Liver (tissue), 9 donors: Measurements from ENCODE around the gene GAB2. TPM values are rescaled to one million over a fixed set of nuclear protein-coding genes. Genes with fewer than 3 reads are reported as not detected.

ENCODE experiments used
- DNase-seq: peaks from one replicate; pipeline ENCODE4 v3.0.0-alpha.2; 2017; ENCODE audit warnings: low spot score
- H3K27ac ChIP-seq, 2 donors: one replicate each; pipeline ENCODE4 v1.7.0; 2013; ENCODE audit warnings: inconsistent platforms in 2 of 2, low read length in 2 of 2, control low read depth in 1 of 2, low read depth in 1 of 2, mild to moderate bottlenecking in 1 of 2
- H3K27me3 ChIP-seq, 4 donors: one replicate each; pipeline versions ENCODE4 v1.6.1 to v1.7.0; 2013; ENCODE audit warnings: low read length in 3 of 4, inconsistent platforms in 1 of 4, mild to moderate bottlenecking in 1 of 4, moderate library complexity in 1 of 4; ENCODE audit not compliant: control insufficient read depth in 4 of 4, insufficient read depth in 4 of 4
- H3K36me3 ChIP-seq, 4 donors: one replicate each; pipeline versions ENCODE4 v1.6.1 to v1.7.0; 2013; ENCODE audit warnings: low read length in 3 of 4, mild to moderate bottlenecking in 3 of 4, low read depth in 1 of 4, moderate library complexity in 1 of 4; ENCODE audit not compliant: control insufficient read depth in 4 of 4, insufficient read depth in 3 of 4
- H3K4me1 ChIP-seq, 4 donors: one replicate each; pipeline versions ENCODE4 v1.6.1 to v1.7.0; 2013; ENCODE audit warnings: low read length in 3 of 4, mild to moderate bottlenecking in 3 of 4, moderate library complexity in 1 of 4; ENCODE audit not compliant: control insufficient read depth in 4 of 4, insufficient read depth in 4 of 4
- H3K4me3 ChIP-seq, 3 donors: one replicate each; pipeline versions ENCODE4 v1.6.1 to v1.7.0; 2013; ENCODE audit warnings: low read length in 3 of 3, control low read depth in 1 of 3, low read depth in 1 of 3, mild to moderate bottlenecking in 1 of 3
- H3K9ac ChIP-seq, 2 donors: one replicate each; pipeline ENCODE4 v1.7.0; 2013; ENCODE audit warnings: low read length in 2 of 2, mild to moderate bottlenecking in 2 of 2, moderate library complexity in 2 of 2, control low read depth in 1 of 2, low read depth in 1 of 2
- H3K9me3 ChIP-seq, 4 donors: one replicate each; pipeline versions ENCODE4 v1.6.1 to v1.7.0; 2013; ENCODE audit warnings: low read length in 3 of 4; ENCODE audit not compliant: control insufficient read depth in 4 of 4
- ATF3 ChIP-seq: IDR thresholded peaks from 2 replicates; pipeline ENCODE4 v1.6.1; 2016; ENCODE audit warnings: antibody characterized with exemption
- CTCF ChIP-seq: fragments of 150-350 bp; IDR thresholded peaks from 2 replicates; pipeline ENCODE4 v1.5.1; 2017; ENCODE audit warnings: improper control_type of control experiment, low read depth, low read length; ENCODE audit not compliant: missing input control
- FOXA1 ChIP-seq: IDR thresholded peaks from 2 replicates; pipeline ENCODE4 v1.6.1; 2016; ENCODE audit warnings: antibody characterized with exemption
- FOXA2 ChIP-seq: IDR thresholded peaks from 2 replicates; pipeline ENCODE4 v1.6.1; 2016; ENCODE audit warnings: antibody characterized with exemption
- GABPA ChIP-seq, 2 donors: IDR thresholded peaks in 1 of 2; conservative IDR thresholded peaks in 1 of 2; 2 replicates each; pipeline ENCODE4 v1.6.1; 2016; ENCODE audit warnings: antibody characterized with exemption in 2 of 2, mild to moderate bottlenecking in 1 of 2, moderate library complexity in 1 of 2
- HNF4A ChIP-seq, 2 donors: conservative IDR thresholded peaks; 2 replicates each; pipeline ENCODE4 v1.6.1; 2016; ENCODE audit warnings: antibody characterized with exemption in 2 of 2, mild to moderate bottlenecking in 2 of 2
- JUND ChIP-seq, 2 donors: IDR thresholded peaks; 2 replicates each; pipeline ENCODE4 v1.6.1; 2016; ENCODE audit warnings: antibody characterized with exemption in 2 of 2
- MAX ChIP-seq: IDR thresholded peaks from 2 replicates; pipeline ENCODE4 v1.6.1; 2016; ENCODE audit warnings: antibody characterized with exemption
- RAD21 ChIP-seq, 2 donors: IDR thresholded peaks; 2 replicates each; pipeline ENCODE4 v1.6.1; 2016; ENCODE audit warnings: antibody characterized with exemption in 2 of 2, mild to moderate bottlenecking in 2 of 2
- RXRA ChIP-seq, 2 donors: IDR thresholded peaks; 2 replicates each; pipeline ENCODE4 v1.6.1; 2017 to 2018; ENCODE audit warnings: antibody characterized with exemption in 2 of 2, mild to moderate bottlenecking in 1 of 2
- TAF1 ChIP-seq: conservative IDR thresholded peaks from 2 replicates; pipeline ENCODE4 v1.6.1; 2016; ENCODE audit warnings: antibody characterized with exemption, mild to moderate bottlenecking
- YY1 ChIP-seq: IDR thresholded peaks from 2 replicates; pipeline ENCODE4 v1.6.1; 2016; ENCODE audit warnings: antibody characterized with exemption, mild to moderate bottlenecking
- WGBS: extraction: QIAGEN DNeasy Blood & Tissue Kit; methylation state at CpG from one replicate; pipeline ENCODE4 v1.1.7; 2013; 5-methylcytosine and 5-hydroxymethylcytosine counted together
- polyA plus RNA-seq, 2 donors: library from polyadenylated mRNA; stranded (reverse) in 1 of 2; unstranded in 1 of 2; fragments of 200-250 nt in 1 of 2; fragments of >200 nt in 1 of 2; fragmentation: Nextera tagmentation in 1 of 2; extraction: Ambion mirVana in 1 of 2; gene quantifications; one replicate each; pipeline versions ENCODE4 v1.2.1 to v1.2.3, GENCODE V29; 2013 to 2015
- total RNA-seq, 2 donors: library from RNA; depleted of rRNA; stranded (reverse); fragments of >200 nt; gene quantifications; one replicate each; pipeline ENCODE4 v1.2.3, GENCODE V29; 2014
- TF ChIP-seq, protein P1 (sequence below): IDR thresholded peaks from 2 replicates; pipeline ENCODE4 v1.6.1; 2016; ENCODE audit warnings: antibody characterized with exemption
- TF ChIP-seq, protein P2 (sequence below): IDR thresholded peaks from 2 replicates; pipeline ENCODE4 v1.6.1; 2016; ENCODE audit warnings: antibody characterized with exemption, mild to moderate bottlenecking
- donor health status: healthy.
- donor health status: healthy.
- donor health status: healthy.
- donor health status: healthy.
- donor health status: healthy.

GAB2 gene
- total and polyA plus RNA-seq, 4 donors, result 1.3 to 3.6 (median 2.5) TPM

- H3K27me3 ChIP-seq, result no peaks in the 10 kb centered on the region
- TF ChIP-seq FOXA2 (no peak), GABPA (IDR thresholded peaks at IDR 0.05 in 1 of 2, conservative IDR thresholded peaks at IDR 0.05 in 1 of 2) (no peak), RAD21 (IDR thresholded peaks at IDR 0.05) (no peak), HNF4A (conservative IDR thresholded peaks at IDR 0.05) (no peak), RXRA (IDR thresholded peaks at IDR 0.05) (no peak), FOXA1 (no peak), JUND (IDR thresholded peaks at IDR 0.05) (no peak), YY1 (no peak), TAF1 (no peak)
- TF ChIP-seq, protein P1, sequence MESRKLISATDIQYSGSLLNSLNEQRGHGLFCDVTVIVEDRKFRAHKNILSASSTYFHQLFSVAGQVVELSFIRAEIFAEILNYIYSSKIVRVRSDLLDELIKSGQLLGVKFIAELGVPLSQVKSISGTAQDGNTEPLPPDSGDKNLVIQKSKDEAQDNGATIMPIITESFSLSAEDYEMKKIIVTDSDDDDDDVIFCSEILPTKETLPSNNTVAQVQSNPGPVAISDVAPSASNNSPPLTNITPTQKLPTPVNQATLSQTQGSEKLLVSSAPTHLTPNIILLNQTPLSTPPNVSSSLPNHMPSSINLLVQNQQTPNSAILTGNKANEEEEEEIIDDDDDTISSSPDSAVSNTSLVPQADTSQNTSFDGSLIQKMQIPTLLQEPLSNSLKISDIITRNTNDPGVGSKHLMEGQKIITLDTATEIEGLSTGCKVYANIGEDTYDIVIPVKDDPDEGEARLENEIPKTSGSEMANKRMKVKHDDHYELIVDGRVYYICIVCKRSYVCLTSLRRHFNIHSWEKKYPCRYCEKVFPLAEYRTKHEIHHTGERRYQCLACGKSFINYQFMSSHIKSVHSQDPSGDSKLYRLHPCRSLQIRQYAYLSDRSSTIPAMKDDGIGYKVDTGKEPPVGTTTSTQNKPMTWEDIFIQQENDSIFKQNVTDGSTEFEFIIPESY, result no peak
- peaks cover 0 to 2% (median 1%) of the 10 kb centered on the region in 4 donors for H3K36me3 ChIP-seq
- no peaks in the 10 kb centered on the region for H3K9me3 ChIP-seq
- no peaks in the 10 kb centered on the region for H3K4me1 ChIP-seq
- no peak overlapping the region for H3K4me3 ChIP-seq
- no peak overlapping the region for H3K9ac ChIP-seq
- no peak overlapping the region for H3K27ac ChIP-seq
- WGBS, result 97% methylated on average over 4 of the region's 4 CpGs
- no peak for DNase-seq
Observed at GRCh38 chr11:78459738-78460137, 42.1 kb upstream of the GAB2 start.

DNA sequence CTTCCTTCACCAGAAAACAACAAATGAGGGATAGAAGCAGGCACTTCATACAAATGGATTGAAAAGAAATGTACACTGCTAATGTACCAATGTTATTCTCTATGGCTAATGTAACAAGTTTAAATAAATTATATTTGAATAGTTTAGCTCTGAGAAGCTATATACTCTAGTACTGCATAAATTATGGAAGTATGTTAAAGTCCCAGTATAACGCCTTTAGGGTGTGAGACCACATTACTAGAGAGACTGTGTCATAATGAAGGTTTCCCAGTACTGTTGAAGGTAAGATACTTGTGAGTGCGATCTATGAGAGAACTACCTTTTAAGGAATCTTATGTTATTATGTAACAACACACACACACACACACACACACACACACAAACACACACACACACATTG lies 39.8 kb upstream of the GAB2 start:
- H3K27me3 ChIP-seq, result no peaks in the 10 kb centered on the region
- H3K9me3 ChIP-seq, result no peaks in the 10 kb centered on the region
- DNase-seq, result no peak
- WGBS, result 96% methylated on average over 2 of the region's 2 CpGs
- TF ChIP-seq ATF3 (no peak), YY1 (no peak)
- H3K4me1 ChIP-seq, result no peaks in the 10 kb centered on the region
- H3K4me3 ChIP-seq, result no peak overlapping the region
- H3K36me3 ChIP-seq, result peaks cover 0 to 2% (median 0%) of the 10 kb centered on the region in 4 donors
- no peak overlapping the region for H3K27ac ChIP-seq
- no peak overlapping the region for H3K9ac ChIP-seq

GRCh38 chr11:78453140-78453935 lies 35.7 kb upstream of the GAB2 start:
- H3K36me3 ChIP-seq, result peaks cover 0 to 2% (median 0%) of the 10 kb centered on the region in 4 donors
- H3K27me3 ChIP-seq, result no peaks in the 10 kb centered on the region
- H3K4me3 ChIP-seq, result no peak overlapping the region
- no peak for DNase-seq
- no peak overlapping the region for H3K27ac ChIP-seq
- H3K9ac ChIP-seq, result no peak overlapping the region
- H3K9me3 ChIP-seq, result no peaks in the 10 kb centered on the region
- WGBS, result 68% methylated on average over 2 of the region's 2 CpGs
- H3K4me1 ChIP-seq, result peaks cover 0 to 7% (median 2%) of the 10 kb centered on the region in 4 donors
- TF ChIP-seq RAD21 (IDR thresholded peaks at IDR 0.05), result no peak
- TF ChIP-seq CTCF, result no peak
- TF ChIP-seq MAX, result no peak
- no peak for TF ChIP-seq GABPA (IDR thresholded peaks at IDR 0.05 in 1 of 2, conservative IDR thresholded peaks at IDR 0.05 in 1 of 2)
- TF ChIP-seq, protein P2, sequence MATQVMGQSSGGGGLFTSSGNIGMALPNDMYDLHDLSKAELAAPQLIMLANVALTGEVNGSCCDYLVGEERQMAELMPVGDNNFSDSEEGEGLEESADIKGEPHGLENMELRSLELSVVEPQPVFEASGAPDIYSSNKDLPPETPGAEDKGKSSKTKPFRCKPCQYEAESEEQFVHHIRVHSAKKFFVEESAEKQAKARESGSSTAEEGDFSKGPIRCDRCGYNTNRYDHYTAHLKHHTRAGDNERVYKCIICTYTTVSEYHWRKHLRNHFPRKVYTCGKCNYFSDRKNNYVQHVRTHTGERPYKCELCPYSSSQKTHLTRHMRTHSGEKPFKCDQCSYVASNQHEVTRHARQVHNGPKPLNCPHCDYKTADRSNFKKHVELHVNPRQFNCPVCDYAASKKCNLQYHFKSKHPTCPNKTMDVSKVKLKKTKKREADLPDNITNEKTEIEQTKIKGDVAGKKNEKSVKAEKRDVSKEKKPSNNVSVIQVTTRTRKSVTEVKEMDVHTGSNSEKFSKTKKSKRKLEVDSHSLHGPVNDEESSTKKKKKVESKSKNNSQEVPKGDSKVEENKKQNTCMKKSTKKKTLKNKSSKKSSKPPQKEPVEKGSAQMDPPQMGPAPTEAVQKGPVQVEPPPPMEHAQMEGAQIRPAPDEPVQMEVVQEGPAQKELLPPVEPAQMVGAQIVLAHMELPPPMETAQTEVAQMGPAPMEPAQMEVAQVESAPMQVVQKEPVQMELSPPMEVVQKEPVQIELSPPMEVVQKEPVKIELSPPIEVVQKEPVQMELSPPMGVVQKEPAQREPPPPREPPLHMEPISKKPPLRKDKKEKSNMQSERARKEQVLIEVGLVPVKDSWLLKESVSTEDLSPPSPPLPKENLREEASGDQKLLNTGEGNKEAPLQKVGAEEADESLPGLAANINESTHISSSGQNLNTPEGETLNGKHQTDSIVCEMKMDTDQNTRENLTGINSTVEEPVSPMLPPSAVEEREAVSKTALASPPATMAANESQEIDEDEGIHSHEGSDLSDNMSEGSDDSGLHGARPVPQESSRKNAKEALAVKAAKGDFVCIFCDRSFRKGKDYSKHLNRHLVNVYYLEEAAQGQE, result no peak
